Measurements from ENCODE around the gene ETFA. TPM values are rescaled to one million over a fixed set of nuclear protein-coding genes. Genes with fewer than 3 reads are reported as not detected.

ETFA gene
- total and polyA plus RNA-seq, 2 of the 8 experiments (the other 6 are each of a cell fraction or from before 2014, with no cell fraction given) = 60.9 to 90.0 TPM

DNA sequence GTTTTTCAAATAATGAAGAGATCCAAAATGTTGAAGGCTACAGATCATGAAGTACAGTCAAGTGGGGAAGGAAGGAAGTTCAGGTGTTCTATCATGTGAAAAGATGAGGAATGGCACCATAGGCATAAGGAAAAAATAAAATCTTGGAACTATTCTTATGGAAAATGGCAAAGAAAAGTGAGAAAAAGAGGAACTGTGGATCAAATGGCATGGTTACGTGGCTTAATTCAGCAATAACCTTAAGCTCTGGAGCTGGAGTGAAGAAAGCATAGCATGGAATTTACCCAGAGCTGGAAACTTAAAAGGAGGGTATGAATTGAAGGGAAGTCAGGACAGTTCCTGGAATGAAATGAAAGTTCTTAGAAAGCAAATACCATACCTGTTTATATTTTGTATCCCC is 14.4 kb downstream of the ETFA start:
- Histone ChIP-seq H4K91ac (replicated peaks; ENCODE audit: insufficient read length, low read length) (no peak overlapping the region), H2BK15ac (ENCODE audit: low read length) (no peak overlapping the region), H2AK5ac (ENCODE audit: low read depth, low read length) (no peak overlapping the region), H3K36me3 (ENCODE audit: control insufficient read depth in 2 of 4, insufficient read depth in 4 of 4, low read length in 3 of 4) (no peaks in the 10 kb centered on the region; a peak in 1 of 8 replicates), H3K27me3 (replicated peaks in 1 of 4; ENCODE audit: control insufficient read depth in 3 of 4, extremely low read depth in 1 of 4, insufficient read depth in 3 of 4, low read length in 3 of 4) (no peaks in the 10 kb centered on the region), H3K79me2 (ENCODE audit: control insufficient read depth in 1 of 2, insufficient read depth in 2 of 2, low read length in 2 of 2) (peaks cover 0 to 29% of the 10 kb centered on the region in 2 experiments; a peak in 2 of 4 replicates), H4K5ac (ENCODE audit: insufficient read length, low read depth, low read length) (no peak overlapping the region), H3K79me1 (ENCODE audit: low read depth, low read length) (no peaks in the 10 kb centered on the region; the same call in none of the 2 replicates), H3K9ac (replicated peaks in 1 of 4; ENCODE audit: extremely low read depth in 1 of 4, low read depth in 3 of 4, low read length in 3 of 4) (no peak overlapping the region), H4K20me1 (replicated peaks in 1 of 2; ENCODE audit: control insufficient read depth in 1 of 2, insufficient read depth in 2 of 2, low read length in 2 of 2) (peaks cover 2 to 4% of the 10 kb centered on the region in 2 experiments), H4K8ac (ENCODE audit: extremely low read depth, insufficient read depth, low read length) (no peak overlapping the region), H2BK120ac (replicated peaks; ENCODE audit: low read depth, low read length) (no peak overlapping the region), H2BK20ac (ENCODE audit: low read length) (no peak overlapping the region), H3K4me1 (replicated peaks in 1 of 4; ENCODE audit: control insufficient read depth in 3 of 4, insufficient read depth in 4 of 4, low read length in 3 of 4) (no peaks in the 10 kb centered on the region), H3K9me3 (ENCODE audit: insufficient read depth in 2 of 2, low read depth in 1 of 2, low read length in 1 of 2) (no peaks in the 10 kb centered on the region), H3K27ac (ENCODE audit: low read depth, low read length) (no peak overlapping the region), H2AFZ (ENCODE audit: low read length) (no peak overlapping the region), H3K4ac (replicated peaks; ENCODE audit: insufficient read length, low read depth, low read length) (no peak overlapping the region), H3K14ac (ENCODE audit: insufficient read length) (no peak overlapping the region), H3K23ac (ENCODE audit: insufficient read length) (no peak overlapping the region), H3K4me2 (ENCODE audit: insufficient read depth in 1 of 2, low read depth in 2 of 2, low read length in 2 of 2) (no peak overlapping the region), H3K56ac (replicated peaks; ENCODE audit: insufficient read length, low read depth, low read length) (no peak overlapping the region), H3K23me2 (ENCODE audit: low read depth, low read length) (0 out of 2 replicates have a peak, but pooled peaks cover 3% of the 10 kb centered on the region), H2BK5ac (ENCODE audit: low read depth, low read length) (no peak overlapping the region), H3K18ac (ENCODE audit: extremely low read depth, low read length) (no peak overlapping the region), H2BK12ac (ENCODE audit: low read depth, low read length) (no peak overlapping the region), H3K4me3 (ENCODE audit: extremely low read depth in 1 of 4, insufficient read depth in 2 of 4, low read depth in 3 of 4, low read length in 4 of 4) (no peak overlapping the region)
- no peak for FAIRE-seq
- CTCF ChIA-PET (ENCODE audit: partially characterized antibody) = interaction anchor here (0.8 kb wide), 1 partner anchor 12 kb away, joined by 3 read pairs; no protein-coding TSS in a partner anchor
- 83% methylated on average over 1 of the region's 1 CpG; no CpG with 5 or more reads in 1 of the 2 experiments for WGBS, 2 experiments (ENCODE audit: extremely low coverage in 1 of 2, insufficient coverage in 1 of 2, insufficient read length in 1 of 2, insufficient replicate concordance in 2 of 2, low coverage in 1 of 2, low lambda C conversion rate in 2 of 2, missing lambda C conversion rate in 1 of 2)
- POLR2A ChIA-PET (ENCODE audit: partially characterized antibody) = no interaction called here
- DNase-seq (ENCODE audit: low read depth in 1 of 2, low spot score in 2 of 2) = no peak
- no peak for TF ChIP-seq ASH2L (IDR thresholded peaks at IDR 0.05; ENCODE audit: low read length)

Measured in H1 (cell line).